ENCODE results near the gene STK17A. TPM values are rescaled to one million over a fixed set of nuclear protein-coding genes. Genes with fewer than 3 reads are reported as not detected.

STK17A gene
- total RNA-seq, 1 experiment from 2014 or later = 75.4 TPM

DNA sequence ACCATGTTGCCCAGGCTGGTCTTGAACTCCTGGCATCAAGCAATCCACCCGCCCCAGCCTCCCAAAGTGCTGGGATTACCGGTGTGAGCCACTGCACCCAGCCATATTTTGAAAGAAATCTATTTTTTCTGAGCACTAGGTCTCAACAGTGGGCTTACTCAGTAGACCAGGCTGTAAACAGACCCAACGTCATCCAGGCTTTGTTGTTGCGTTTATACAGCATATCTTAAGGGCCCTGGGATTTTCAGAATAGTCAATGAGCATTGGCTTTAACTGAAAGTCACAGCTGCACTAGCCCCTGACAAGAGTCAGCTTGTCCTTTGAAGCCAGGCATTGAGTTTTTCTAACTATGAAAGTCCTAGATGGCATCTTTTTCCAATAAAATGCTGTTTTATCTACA, 49.8 kb downstream of the STK17A start:
- POLR2A ChIA-PET (ENCODE audit: unreplicated experiment) = interaction anchor here (1.1 kb wide), 1 partner anchor 50 kb away, joined by 9 read pairs; no protein-coding TSS in a partner anchor
- intact Hi-C loops (cut with micrococcal nuclease) = no loop called here
- H3K4me1 ChIP-seq (ENCODE audit: insufficient read depth, low read length) = peaks cover 11% of the 10 kb centered on the region
- no TSS peak for BruUV-seq (replicated peaks)
- no peaks in the 10 kb centered on the region for H3K9me3 ChIP-seq (ENCODE audit: low read length)
- peaks cover 79% of the 10 kb centered on the region for H3K36me3 ChIP-seq (ENCODE audit: low read depth, low read length)
- CTCF ChIA-PET = no interaction called here
- H3K27me3 ChIP-seq (ENCODE audit: low read length) = no peaks in the 10 kb centered on the region
- H3K4me2 ChIP-seq (ENCODE audit: low read length) = no peak overlapping the region
- peaks cover 14% of the 10 kb centered on the region for H3F3A ChIP-seq (ENCODE audit: low read length, unreplicated experiment)
- no peaks in the 10 kb centered on the region for H4K20me1 ChIP-seq (ENCODE audit: low read length)
- H3K4me3 ChIP-seq (ENCODE audit: low read length) = no peak overlapping the region
- no peak for ATAC-seq
- TF ChIP-seq, protein P1, sequence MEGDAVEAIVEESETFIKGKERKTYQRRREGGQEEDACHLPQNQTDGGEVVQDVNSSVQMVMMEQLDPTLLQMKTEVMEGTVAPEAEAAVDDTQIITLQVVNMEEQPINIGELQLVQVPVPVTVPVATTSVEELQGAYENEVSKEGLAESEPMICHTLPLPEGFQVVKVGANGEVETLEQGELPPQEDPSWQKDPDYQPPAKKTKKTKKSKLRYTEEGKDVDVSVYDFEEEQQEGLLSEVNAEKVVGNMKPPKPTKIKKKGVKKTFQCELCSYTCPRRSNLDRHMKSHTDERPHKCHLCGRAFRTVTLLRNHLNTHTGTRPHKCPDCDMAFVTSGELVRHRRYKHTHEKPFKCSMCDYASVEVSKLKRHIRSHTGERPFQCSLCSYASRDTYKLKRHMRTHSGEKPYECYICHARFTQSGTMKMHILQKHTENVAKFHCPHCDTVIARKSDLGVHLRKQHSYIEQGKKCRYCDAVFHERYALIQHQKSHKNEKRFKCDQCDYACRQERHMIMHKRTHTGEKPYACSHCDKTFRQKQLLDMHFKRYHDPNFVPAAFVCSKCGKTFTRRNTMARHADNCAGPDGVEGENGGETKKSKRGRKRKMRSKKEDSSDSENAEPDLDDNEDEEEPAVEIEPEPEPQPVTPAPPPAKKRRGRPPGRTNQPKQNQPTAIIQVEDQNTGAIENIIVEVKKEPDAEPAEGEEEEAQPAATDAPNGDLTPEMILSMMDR (conservative IDR thresholded peaks at IDR 0.05; ENCODE audit: low read depth, low read length) = no peak
- TF ChIP-seq EZH2 (IDR thresholded peaks at IDR 0.05; ENCODE audit: low read length, unreplicated experiment) = no peak
- TF ChIP-seq EZH2phosphoT487 (IDR thresholded peaks at IDR 0.05; ENCODE audit: borderline replicate concordance, low read length) = no peak
- no peak overlapping the region for H2AFZ ChIP-seq (ENCODE audit: low read length)
- peaks cover 33% of the 10 kb centered on the region for H3K79me2 ChIP-seq (ENCODE audit: low read length)
- DNase-seq = no peak
- H3K9me2 ChIP-seq (replicated peaks; ENCODE audit: low read length) = no peaks in the 10 kb centered on the region
- H3K9ac ChIP-seq (ENCODE audit: low read length) = no peak overlapping the region
- no peak overlapping the region for H3K27ac ChIP-seq (ENCODE audit: low read length)

GRCh38 chr7:43634384-43634783, 51.5 kb downstream of the STK17A start:
- Histone ChIP-seq H3K79me2 (ENCODE audit: low read length) (peaks cover 19% of the 10 kb centered on the region), H3K4me1 (ENCODE audit: insufficient read depth, low read length) (peaks cover 16% of the 10 kb centered on the region), H3K9me2 (replicated peaks; ENCODE audit: low read length) (no peaks in the 10 kb centered on the region), H3K9ac (ENCODE audit: low read length) (no peak overlapping the region), H3K27ac (ENCODE audit: low read length) (no peak overlapping the region), H3K9me3 (ENCODE audit: low read length) (no peaks in the 10 kb centered on the region), H4K20me1 (ENCODE audit: low read length) (no peaks in the 10 kb centered on the region), H3K27me3 (ENCODE audit: low read length) (no peaks in the 10 kb centered on the region), H3K4me2 (ENCODE audit: low read length) (no peak overlapping the region), H2AFZ (ENCODE audit: low read length) (no peak overlapping the region), H3K36me3 (ENCODE audit: low read depth, low read length) (peaks cover 78% of the 10 kb centered on the region), H3K4me3 (ENCODE audit: low read length) (no peak overlapping the region), H3F3A (ENCODE audit: low read length, unreplicated experiment) (peaks cover 9% of the 10 kb centered on the region)
- DNase-seq (no peak), ATAC-seq (no peak)
- intact Hi-C loops (cut with micrococcal nuclease) = no loop called here
- ChIA-PET POLR2A (ENCODE audit: unreplicated experiment) (no interaction called here), CTCF (no interaction called here)
- BruUV-seq (replicated peaks) = no TSS peak
- no peak for TF ChIP-seq EZH2 (IDR thresholded peaks at IDR 0.05; ENCODE audit: low read length, unreplicated experiment)
- TF ChIP-seq EZH2phosphoT487 (IDR thresholded peaks at IDR 0.05; ENCODE audit: borderline replicate concordance, low read length) = no peak
- TF ChIP-seq, protein P1 (conservative IDR thresholded peaks at IDR 0.05; ENCODE audit: low read depth, low read length) = no peak

DNA sequence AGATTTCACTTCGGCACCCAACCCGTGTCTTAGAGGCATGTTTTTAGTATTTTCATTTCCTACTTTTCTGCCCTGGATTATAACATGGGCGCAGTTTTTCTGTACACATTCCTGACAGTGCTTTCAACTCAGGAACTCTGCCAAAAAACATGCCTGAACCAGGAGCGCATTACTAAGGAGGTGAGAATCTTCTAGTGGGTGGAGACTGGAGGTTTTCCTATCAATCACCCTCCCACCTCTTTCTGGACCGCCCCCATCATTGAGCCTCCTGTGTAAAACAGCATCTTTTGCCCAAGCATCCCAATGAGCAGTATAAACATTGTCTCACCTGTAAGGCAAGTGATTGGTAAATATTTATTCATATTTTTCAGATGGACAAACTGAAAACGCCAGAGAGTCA, 53.2 kb downstream of the STK17A start:
- POLR2A ChIA-PET (ENCODE audit: unreplicated experiment) = no interaction called here
- peaks cover 77% of the 10 kb centered on the region for H3K36me3 ChIP-seq (ENCODE audit: low read depth, low read length)

More for the DNA sequence above, 53.2 kb downstream of the STK17A start:
- H3K79me2 ChIP-seq (ENCODE audit: low read length) = peaks cover 11% of the 10 kb centered on the region
- no peak overlapping the region for H3K4me2 ChIP-seq (ENCODE audit: low read length)
- H3K4me3 ChIP-seq (ENCODE audit: low read length) = no peak overlapping the region
- ATAC-seq = peak; percentile 16; the same call in 1 of the 2 replicates
- TF ChIP-seq EZH2phosphoT487 (IDR thresholded peaks at IDR 0.05; ENCODE audit: borderline replicate concordance, low read length) (no peak), EZH2 (IDR thresholded peaks at IDR 0.05; ENCODE audit: low read length, unreplicated experiment) (no peak)
- TF ChIP-seq, protein P1 (conservative IDR thresholded peaks at IDR 0.05; ENCODE audit: low read depth, low read length) = no peak
- H3K9me2 ChIP-seq (replicated peaks; ENCODE audit: low read length) = no peaks in the 10 kb centered on the region
- no peaks in the 10 kb centered on the region for H3K27me3 ChIP-seq (ENCODE audit: low read length)
- no peak overlapping the region for H2AFZ ChIP-seq (ENCODE audit: low read length)
- no peak overlapping the region for H3K27ac ChIP-seq (ENCODE audit: low read length)
- peaks cover 27% of the 10 kb centered on the region for H3K4me1 ChIP-seq (ENCODE audit: insufficient read depth, low read length)
- H3K9ac ChIP-seq (ENCODE audit: low read length) = no peak overlapping the region
- BruUV-seq (replicated peaks) = no TSS peak
- peaks cover 9% of the 10 kb centered on the region for H3F3A ChIP-seq (ENCODE audit: low read length, unreplicated experiment)
- DNase-seq = peak; percentile 36
- no peaks in the 10 kb centered on the region for H4K20me1 ChIP-seq (ENCODE audit: low read length)
- intact Hi-C loops (cut with micrococcal nuclease) = no loop called here
- CTCF ChIA-PET = no interaction called here
- no peaks in the 10 kb centered on the region for H3K9me3 ChIP-seq (ENCODE audit: low read length)

Measured in PC-3 (cell line).